Measurements from ENCODE around the gene FAM185A. TPM values are rescaled to one million over a fixed set of nuclear protein-coding genes. Genes with fewer than 3 reads are reported as not detected.

FAM185A gene
- total RNA-seq (2022; extraction: Qiagen RNA extraction; ENCODE audit: low read depth), result 6.7 to 8.2 TPM (median 7.6 TPM) in 5 replicates

GRCh38 chr7:102748605-102749444 is at the start of gene FAM185A:
Gene FAM185A (plus strand): TSS chr7:102748999. CDS start chr7:102749208, 209 bp downstream.

Other genes with a start within 250 kb of the FAM185A start
- 0.89 to 2.3 TPM (median 1.5 TPM) in 5 replicates for gene RASA4B, start 231.2 kb upstream of the FAM185A start, total RNA-seq (2022; extraction: Qiagen RNA extraction; ENCODE audit: low read depth)
- 2.3 to 3.1 TPM (median 2.4 TPM) in 5 replicates for gene UPK3BL2, start 205.3 kb upstream of the FAM185A start, total RNA-seq (2022; extraction: Qiagen RNA extraction; ENCODE audit: low read depth)
- not detected in 5 replicates for gene SPDYE2, start 197.8 kb upstream of the FAM185A start, total RNA-seq (2022; extraction: Qiagen RNA extraction; ENCODE audit: low read depth)
- 15.3 to 41.1 TPM (median 26.1 TPM) in 5 replicates for gene POLR2J3, start 176.4 kb upstream of the FAM185A start, total RNA-seq (2022; extraction: Qiagen RNA extraction; ENCODE audit: low read depth)
- 2.1 to 3.4 TPM (median 2.4 TPM) in 5 replicates for gene RASA4, start 132.2 kb upstream of the FAM185A start, total RNA-seq (2022; extraction: Qiagen RNA extraction; ENCODE audit: low read depth)
- gene UPK3BL1, start 106.2 kb upstream of the FAM185A start, total RNA-seq (2022; extraction: Qiagen RNA extraction; ENCODE audit: low read depth), result 8.6 to 16.5 TPM (median 13.2 TPM) in 5 replicates
- not detected in 5 replicates for gene SPDYE2B, start 98.7 kb upstream of the FAM185A start, total RNA-seq (2022; extraction: Qiagen RNA extraction; ENCODE audit: low read depth)
- 0.12 to 0.87 TPM (median 0.61 TPM) in 5 replicates for gene POLR2J2, start 77.3 kb upstream of the FAM185A start, total RNA-seq (2022; extraction: Qiagen RNA extraction; ENCODE audit: low read depth)
- gene LRRC17, start 164.0 kb downstream of the FAM185A start, total RNA-seq (2022; extraction: Qiagen RNA extraction; ENCODE audit: low read depth), result 0.07 to 0.12 TPM (median 0.07 TPM) in 3 of 5 replicates, not detected in the others

All from A549 treated with CpdA at 1 μM for 4 hours (cell line).